ENCODE results near the gene MARCKSL1.
"Not testable (repeated sequence)": the region's sequence is repeated elsewhere in the genome, so short reads cannot be mapped to it uniquely, and the experiment has no call there.

Gene MARCKSL1, protein sequence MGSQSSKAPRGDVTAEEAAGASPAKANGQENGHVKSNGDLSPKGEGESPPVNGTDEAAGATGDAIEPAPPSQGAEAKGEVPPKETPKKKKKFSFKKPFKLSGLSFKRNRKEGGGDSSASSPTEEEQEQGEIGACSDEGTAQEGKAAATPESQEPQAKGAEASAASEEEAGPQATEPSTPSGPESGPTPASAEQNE

GRCh38 chr1:32335790-32336590 is at the start of gene MARCKSL1:
Gene MARCKSL1 (minus strand): TSS chr1:32336233. CDS start chr1:32336033, 200 bp downstream.
- peak; percentile 95 for DNase-seq

DNA sequence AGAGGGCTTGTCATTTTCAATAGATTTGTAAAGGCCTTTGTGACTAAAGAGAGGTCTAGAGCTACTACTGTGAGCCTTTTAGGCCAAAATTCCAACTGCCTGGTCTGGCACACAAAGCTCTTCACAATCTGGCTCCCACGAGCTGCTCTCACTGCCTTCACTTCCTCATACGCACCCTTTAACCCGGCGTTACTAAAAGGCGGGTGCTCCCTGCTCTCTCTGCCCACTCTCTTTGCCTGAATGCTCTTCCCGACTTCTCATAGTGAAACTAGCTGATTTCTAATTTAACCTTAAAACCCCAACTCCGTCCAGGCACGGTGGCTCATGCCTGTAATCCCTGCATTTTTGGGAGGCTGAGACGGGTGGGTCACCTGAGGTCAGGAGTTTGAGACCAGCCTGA is 44.0 kb upstream of the MARCKSL1 start:
- no peak for DNase-seq

- DNase-seq: no peak
These were observed 41.6 kb upstream of the MARCKSL1 start for GRCh38 chr1:32377541-32378220.

DNA sequence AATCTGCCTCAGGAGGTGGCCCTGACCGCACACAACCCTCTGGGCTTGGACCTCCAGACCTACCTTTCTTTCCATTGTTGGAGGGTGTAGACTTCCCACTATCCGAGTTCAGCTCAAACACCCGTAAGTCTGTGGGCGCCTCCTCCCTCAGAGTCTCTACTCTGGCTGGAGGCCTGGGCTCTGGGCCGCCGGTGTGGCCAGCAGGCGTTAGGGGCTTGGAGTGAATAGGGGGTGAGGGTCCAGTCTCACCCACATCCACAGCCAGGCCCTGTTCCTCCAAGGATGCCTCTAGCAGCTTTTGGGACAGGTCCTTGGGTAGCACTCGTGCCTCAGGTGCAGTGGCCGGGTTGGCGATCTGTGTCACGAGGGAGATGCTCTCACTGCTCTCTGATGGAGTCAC is 40.2 kb upstream of the MARCKSL1 start:
- DNase-seq: no peak

- DNase-seq: no peak
These were observed 38.1 kb upstream of the MARCKSL1 start for GRCh38 chr1:32373996-32374592.

GRCh38 chr1:32372149-32372756 is 36.2 kb upstream of the MARCKSL1 start:
- DNase-seq: no peak

- DNase-seq: no peak
These were observed 32.0 kb upstream of the MARCKSL1 start for GRCh38 chr1:32367912-32368635.

DNA sequence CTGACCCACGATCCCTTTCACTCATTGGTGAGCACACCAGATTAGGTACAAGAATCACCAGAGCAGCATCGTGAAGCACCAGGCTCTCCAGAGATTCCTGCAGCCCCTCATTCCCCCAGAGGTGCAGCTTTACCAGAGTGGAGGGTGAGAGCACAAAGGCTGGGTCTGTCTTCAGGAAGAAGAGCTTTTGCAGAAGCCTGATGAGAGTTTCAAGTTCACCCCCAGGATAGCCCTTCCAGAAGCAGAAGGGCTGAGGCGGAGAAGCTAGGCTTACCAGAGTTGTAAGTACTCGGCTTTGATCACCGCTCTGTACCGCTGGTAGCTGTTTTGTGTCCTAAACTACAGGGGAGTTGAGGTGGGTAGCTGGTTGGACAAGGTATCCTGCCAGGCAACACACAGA is 29.4 kb upstream of the MARCKSL1 start:
- no peak for DNase-seq

- DNase-seq: no peak
These were observed 28.8 kb upstream of the MARCKSL1 start for GRCh38 chr1:32364836-32365235.

GRCh38 chr1:32363713-32364112 is 27.7 kb upstream of the MARCKSL1 start:
- DNase-seq: no peak

GRCh38 chr1:32362474-32363313 is 26.7 kb upstream of the MARCKSL1 start, which contains the start of the genes FAM229A and TSSK3:
Gene FAM229A (minus strand): TSS chr1:32362485. CDS start chr1:32362091, 394 bp downstream.
Gene TSSK3 (plus strand): TSS chr1:32362539. CDS start chr1:32362702, 163 bp downstream.
- no peak for DNase-seq

- DNase-seq: peak; percentile 65
These were observed 25.8 kb upstream of the MARCKSL1 start for GRCh38 chr1:32361674-32362473.

DNA sequence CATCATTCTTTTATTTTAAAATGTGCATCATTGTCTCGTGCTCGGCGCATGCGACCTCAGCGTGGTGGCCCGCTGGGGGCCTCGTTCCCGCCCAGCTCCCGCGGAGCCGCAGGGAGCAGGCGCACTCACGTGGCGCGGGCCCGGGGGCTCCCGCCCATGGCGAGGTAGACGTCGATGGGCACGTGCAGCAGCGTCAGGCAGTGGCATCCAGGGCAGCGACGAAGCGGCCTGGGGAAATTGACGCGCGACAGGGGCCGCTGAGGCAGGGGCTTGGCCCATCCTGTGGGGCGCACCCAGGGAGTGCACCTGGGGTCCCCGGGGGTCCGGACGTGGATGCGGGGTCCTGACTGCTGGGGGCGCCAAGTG is 25.3 kb upstream of the MARCKSL1 start:
- no peak for DNase-seq

DNA sequence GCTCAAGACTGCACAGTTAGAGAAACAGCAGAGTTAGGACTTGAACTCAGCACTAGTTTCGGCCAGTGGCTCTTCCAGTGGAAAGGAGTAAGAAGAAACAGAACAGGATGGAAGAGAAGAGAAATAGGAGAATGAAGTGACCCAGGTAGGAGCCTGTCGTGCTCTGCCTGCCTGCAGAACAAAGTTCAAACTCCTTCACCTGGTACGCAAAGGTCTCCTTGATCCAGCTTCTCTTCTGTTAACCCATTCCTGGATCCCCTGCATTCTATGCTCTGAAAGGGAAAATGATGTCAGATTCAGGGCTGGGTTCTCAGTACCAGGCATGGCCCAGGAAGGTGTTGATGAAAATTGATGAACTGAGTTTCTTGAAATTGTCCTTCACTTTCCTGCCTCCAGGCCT is 22.4 kb upstream of the MARCKSL1 start:
- DNase-seq: no peak

GRCh38 chr1:32357614-32358013 is 21.6 kb upstream of the MARCKSL1 start:
- no peak for DNase-seq

GRCh38 chr1:32356478-32356877 is 20.4 kb upstream of the MARCKSL1 start:
- DNase-seq: no peak

GRCh38 chr1:32355778-32356177 is 19.7 kb upstream of the MARCKSL1 start:
- not testable (repeated sequence) for DNase-seq

DNA sequence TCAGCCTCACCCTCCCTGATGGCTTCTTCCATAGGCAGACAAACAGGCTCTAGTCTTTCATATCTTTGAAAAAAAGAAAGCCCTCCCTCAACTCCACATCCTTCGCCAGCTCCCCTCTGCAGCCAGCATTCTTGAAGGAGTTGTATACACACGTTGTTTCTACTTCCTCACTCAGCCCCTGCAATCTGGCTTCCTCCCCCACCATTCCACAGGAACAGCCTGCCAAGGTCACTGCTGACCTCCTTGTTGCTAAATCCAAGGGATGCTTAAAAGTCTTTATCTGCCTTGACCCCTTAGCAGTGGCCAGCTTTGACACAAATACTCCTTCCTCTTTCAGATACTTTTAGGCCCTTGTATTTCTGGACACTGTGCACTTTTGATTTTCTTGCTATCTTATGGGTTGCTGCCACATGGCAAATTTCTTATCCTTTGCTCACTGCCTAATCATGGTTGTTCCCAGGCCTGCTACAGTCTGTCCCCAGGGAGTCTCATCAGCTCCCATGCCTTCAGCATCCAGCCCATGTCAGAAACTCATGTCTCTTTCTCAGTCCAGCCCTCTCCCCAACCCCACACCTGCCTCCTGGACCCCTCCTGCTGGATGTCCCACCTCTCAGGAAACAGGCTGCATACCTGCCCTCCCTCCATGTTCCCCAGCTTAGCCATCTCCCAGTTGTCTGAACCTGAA is 18.0 kb upstream of the MARCKSL1 start:
- no peak for DNase-seq

DNA sequence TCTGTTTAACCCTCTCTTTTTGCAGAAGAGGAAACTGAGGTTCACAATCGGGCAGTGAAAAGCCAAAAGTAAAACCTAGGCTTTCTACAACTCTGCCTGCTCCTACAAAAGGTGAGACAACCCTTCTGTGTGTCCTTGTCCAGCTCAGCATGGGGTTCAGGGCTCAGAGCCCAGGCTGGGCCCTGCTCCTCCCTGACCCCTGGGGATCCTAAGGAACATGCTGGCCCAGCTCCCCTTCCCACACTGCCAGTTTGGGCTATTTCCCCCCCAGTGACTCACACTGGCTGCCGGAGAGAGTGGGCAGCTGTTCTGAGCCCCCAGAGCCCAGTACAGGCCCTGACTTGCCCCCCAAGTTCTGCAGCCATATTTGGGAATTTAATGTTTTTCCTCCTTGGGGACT is 17.4 kb upstream of the MARCKSL1 start:
- DNase-seq: no peak

Data from activated CD8-positive, alpha-beta memory T cell treated with anti-CD3 and anti-CD28 coated beads, Interleukin-2, amount 50 U/mL, for 48 hours (primary cell).